Activated CD4-positive, alpha-beta T cell treated with anti-CD3 and anti-CD28 coated beads, Interleukin-2, amount 10 ng/mL, durations not matched to agents 7 days and 5 days (primary cell): ENCODE data around the gene RSRC1. TPM values are rescaled to one million over a fixed set of nuclear protein-coding genes. Genes with fewer than 3 reads are reported as not detected.
"Not testable (repeated sequence)": the region's sequence is repeated elsewhere in the genome, so short reads cannot be mapped to it uniquely, and the experiment has no call there.

Experiments
- CTCF ChIA-PET: fragments of 350-600 bp; sonication (Branson Sonifier 250); formaldehyde crosslinking; loops from one replicate; lab custom pipeline; 2021; ENCODE audit warnings: antibody characterized with exemption; lab: Charles Lee
- POLR2A ChIA-PET: fragments of 350-600 bp; sonication (Branson Sonifier 250); formaldehyde crosslinking; loops from one replicate; lab custom pipeline; 2021; ENCODE audit warnings: antibody characterized with exemption; lab: Charles Lee
- DNase-seq: peaks from one replicate; pipeline ENCODE4 v3.0.0-alpha.2; 2020
- H3K27ac Mint-ChIP-seq: one replicate; pipeline ENCODE4 v1.8.0; 2021; ENCODE audit warnings: mild to moderate bottlenecking, moderate library complexity, mixed read lengths
- H3K27me3 Mint-ChIP-seq: one replicate; pipeline ENCODE4 v1.8.0; 2021; ENCODE audit warnings: mixed read lengths
- H3K36me3 Mint-ChIP-seq: one replicate; pipeline ENCODE4 v1.8.0; 2021; ENCODE audit warnings: low read depth, mixed read lengths
- H3K4me1 Mint-ChIP-seq: one replicate; pipeline ENCODE4 v1.8.0; 2021; ENCODE audit warnings: mixed read lengths
- H3K4me3 Mint-ChIP-seq: one replicate; pipeline ENCODE4 v1.8.0; 2021; ENCODE audit warnings: mild to moderate bottlenecking, moderate library complexity, mixed read lengths
- H3K9me3 Mint-ChIP-seq: one replicate; pipeline ENCODE4 v1.8.0; 2021; ENCODE audit warnings: mixed read lengths
- total RNA-seq, 2 experiments: library from RNA; stranded (reverse); gene quantifications; one replicate each; pipeline ENCODE4 v1.2.3, GENCODE V29; 2021

Gene RSRC1
- total RNA-seq, 2 experiments from 2014 or later: 41.3 to 46.1 TPM

- POLR2A ChIA-PET: no interaction called here
- Mint-ChIP-seq H3K4me3 (no peak overlapping the region), H3K27me3 (no peaks in the 10 kb centered on the region), H3K27ac (no peak overlapping the region), H3K9me3 (no peaks in the 10 kb centered on the region), H3K36me3 (no peaks in the 10 kb centered on the region), H3K4me1 (no peaks in the 10 kb centered on the region)
- CTCF ChIA-PET: interaction anchor here (0.6 kb wide), 1 partner anchor 69 kb away, joined by 5 read pairs; no protein-coding TSS in a partner anchor
- DNase-seq: no peak
Measured at GRCh38 chr3:158333736-158334135, 223.8 kb downstream of the RSRC1 start.

GRCh38 chr3:158337110-158337509 lies 227.2 kb downstream of the RSRC1 start:
- Mint-ChIP-seq H3K4me3 (no peak overlapping the region), H3K27me3 (no peaks in the 10 kb centered on the region), H3K27ac (no peak overlapping the region), H3K4me1 (no peaks in the 10 kb centered on the region), H3K36me3 (peaks cover 3% of the 10 kb centered on the region), H3K9me3 (peaks cover 9% of the 10 kb centered on the region)
- DNase-seq: no peak
- CTCF ChIA-PET: interaction anchor here (1.0 kb wide), 1 partner anchor 35 kb away, joined by 3 read pairs; no protein-coding TSS in a partner anchor
- POLR2A ChIA-PET: no interaction called here

GRCh38 chr3:158339638-158340037 lies 229.7 kb downstream of the RSRC1 start:
- no peak for DNase-seq
- Mint-ChIP-seq H3K4me3 (no peak overlapping the region), H3K36me3 (peaks cover 3% of the 10 kb centered on the region), H3K9me3 (peaks cover 13% of the 10 kb centered on the region), H3K4me1 (no peaks in the 10 kb centered on the region), H3K27ac (no peak overlapping the region), H3K27me3 (no peaks in the 10 kb centered on the region)
- CTCF ChIA-PET: interaction anchor here (1.1 kb wide), 1 partner anchor 25 kb away, joined by 3 read pairs; no protein-coding TSS in a partner anchor
- POLR2A ChIA-PET: no interaction called here

- H3K4me3 Mint-ChIP-seq, H3K27ac Mint-ChIP-seq, H3K27me3 Mint-ChIP-seq, H3K4me1 Mint-ChIP-seq, H3K36me3 Mint-ChIP-seq, POLR2A ChIA-PET, DNase-seq, CTCF ChIA-PET: not testable (repeated sequence)
- peaks cover 14% of the 10 kb centered on the region for H3K9me3 Mint-ChIP-seq
Measured at GRCh38 chr3:158340951-158341350, 231.1 kb downstream of the RSRC1 start.

DNA sequence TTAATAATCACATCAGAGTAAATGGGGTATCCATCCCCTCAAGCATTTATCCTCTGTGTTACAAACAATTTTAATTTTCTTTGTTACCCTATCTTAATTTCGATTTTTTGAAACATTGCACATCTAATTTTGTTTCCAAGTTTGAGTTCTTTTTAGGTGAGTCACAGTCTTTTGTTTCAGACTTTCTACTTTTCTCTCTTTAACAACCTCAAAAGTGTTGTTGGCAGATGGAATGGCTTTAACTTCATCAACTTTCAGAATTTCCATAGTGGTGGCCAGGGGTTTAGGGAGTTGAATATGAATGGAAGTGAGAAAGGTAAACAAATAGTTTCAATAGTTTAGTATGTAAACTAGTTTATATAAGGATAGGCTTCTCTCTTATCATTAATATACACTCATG lies 238.1 kb downstream of the RSRC1 start:
- CTCF ChIA-PET: no interaction called here
- H3K4me1 Mint-ChIP-seq: peaks cover 1% of the 10 kb centered on the region
- POLR2A ChIA-PET: no interaction called here

GRCh38 chr3:158350971-158351370 lies 241.1 kb downstream of the RSRC1 start:
- ChIA-PET POLR2A (no interaction called here), CTCF (no interaction called here)
- Mint-ChIP-seq H3K4me3 (no peak overlapping the region), H3K27ac (no peak overlapping the region), H3K27me3 (no peaks in the 10 kb centered on the region), H3K9me3 (no peaks in the 10 kb centered on the region), H3K4me1 (peaks cover 1% of the 10 kb centered on the region), H3K36me3 (no peaks in the 10 kb centered on the region)
- DNase-seq: no peak

More for the DNA sequence above, 238.1 kb downstream of the RSRC1 start:
- H3K36me3 Mint-ChIP-seq: no peaks in the 10 kb centered on the region
- no peak overlapping the region for H3K4me3 Mint-ChIP-seq
- peaks cover 5% of the 10 kb centered on the region for H3K9me3 Mint-ChIP-seq
- DNase-seq: no peak
- H3K27me3 Mint-ChIP-seq: no peaks in the 10 kb centered on the region
- no peak overlapping the region for H3K27ac Mint-ChIP-seq

DNA sequence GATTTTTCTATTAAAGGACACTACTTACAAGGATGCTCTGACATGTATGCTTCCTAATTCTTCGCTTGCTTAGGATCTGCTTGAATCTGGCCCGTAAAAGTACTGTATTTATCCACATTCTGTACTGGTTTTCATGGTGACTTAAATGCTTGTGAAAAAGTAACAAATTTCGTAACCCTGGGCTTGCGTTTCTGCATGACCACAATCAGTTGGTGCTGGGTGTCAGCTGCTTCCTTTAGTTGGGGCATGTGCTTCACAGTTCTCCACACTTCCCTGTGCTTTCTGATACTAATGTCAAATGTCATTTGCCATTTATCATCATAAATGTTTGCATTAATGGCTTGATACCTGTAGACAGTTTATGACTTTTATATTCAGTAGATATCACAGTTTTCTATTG lies 242.7 kb downstream of the RSRC1 start:
- ChIA-PET CTCF (no interaction called here), POLR2A (no interaction called here)
- Mint-ChIP-seq H3K27ac (no peak overlapping the region), H3K27me3 (no peaks in the 10 kb centered on the region), H3K4me3 (no peak overlapping the region), H3K9me3 (no peaks in the 10 kb centered on the region), H3K4me1 (peaks cover 1% of the 10 kb centered on the region), H3K36me3 (no peaks in the 10 kb centered on the region)
- no peak for DNase-seq

DNA sequence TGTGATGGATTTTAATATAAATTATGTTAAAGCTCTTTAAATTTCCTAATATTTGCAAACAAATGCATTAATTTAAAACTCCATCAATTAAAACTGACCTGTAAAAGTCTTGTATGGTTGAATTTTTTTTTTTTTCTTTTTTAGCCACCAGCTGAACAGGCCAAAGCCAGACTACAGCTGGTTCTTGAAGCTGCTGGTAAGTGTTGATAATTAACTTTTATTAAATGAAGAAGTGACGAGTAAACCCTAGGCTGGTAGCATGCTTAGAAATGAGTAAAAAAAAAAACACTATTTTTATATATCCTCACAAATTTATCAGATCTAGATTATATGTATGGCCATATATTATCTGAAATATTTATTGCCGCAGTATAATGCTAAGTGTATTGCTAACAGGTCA lies 244.8 kb downstream of the RSRC1 start:
- ChIA-PET CTCF (interaction anchor here (0.7 kb wide), 1 partner anchor 8 kb away, joined by 3 read pairs; no protein-coding TSS in a partner anchor), POLR2A (no interaction called here)
- no peak overlapping the region for H3K27ac Mint-ChIP-seq
- peaks cover 1% of the 10 kb centered on the region for H3K4me1 Mint-ChIP-seq
- peaks cover 5% of the 10 kb centered on the region for H3K36me3 Mint-ChIP-seq
- no peak overlapping the region for H3K4me3 Mint-ChIP-seq
- no peaks in the 10 kb centered on the region for H3K27me3 Mint-ChIP-seq
- peaks cover 2% of the 10 kb centered on the region for H3K9me3 Mint-ChIP-seq
- DNase-seq: no peak

- Mint-ChIP-seq H3K4me3 (no peak overlapping the region), H3K9me3 (peaks cover 2% of the 10 kb centered on the region), H3K27me3 (no peaks in the 10 kb centered on the region), H3K27ac (no peak overlapping the region), H3K36me3 (peaks cover 5% of the 10 kb centered on the region), H3K4me1 (peaks cover 1% of the 10 kb centered on the region)
- ChIA-PET CTCF (no interaction called here), POLR2A (no interaction called here)
- no peak for DNase-seq
Measured at GRCh38 chr3:158355623-158356588, 246.0 kb downstream of the RSRC1 start.

DNA sequence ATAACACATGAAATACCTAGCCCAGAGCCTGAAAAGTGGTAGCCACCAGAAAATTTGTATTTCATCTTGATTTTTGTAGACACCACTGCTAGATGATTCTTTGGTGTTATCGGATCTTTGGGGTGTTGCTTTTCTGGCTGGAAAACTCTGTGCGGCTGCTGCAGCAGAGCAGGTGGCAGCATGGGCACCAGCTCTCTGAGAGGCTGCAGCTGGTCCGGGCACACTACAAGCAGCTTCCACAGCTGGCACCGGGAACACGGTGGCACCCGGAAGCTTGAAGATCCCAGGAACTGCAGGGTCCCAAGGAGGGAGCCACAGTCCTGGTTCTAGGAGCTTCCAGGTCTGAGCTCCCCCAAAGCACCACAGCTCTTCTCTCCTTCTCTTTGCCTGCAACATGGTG lies 249.4 kb downstream of the RSRC1 start:
- Mint-ChIP-seq H3K4me1 (no peaks in the 10 kb centered on the region), H3K36me3 (peaks cover 6% of the 10 kb centered on the region), H3K27ac (no peak overlapping the region), H3K4me3 (no peak overlapping the region), H3K27me3 (no peaks in the 10 kb centered on the region), H3K9me3 (peaks cover 4% of the 10 kb centered on the region)
- CTCF ChIA-PET: no interaction called here
- no peak for DNase-seq
- POLR2A ChIA-PET: no interaction called here

- H3K27me3 Mint-ChIP-seq: no peaks in the 10 kb centered on the region
- ChIA-PET POLR2A (no interaction called here), CTCF (no interaction called here)
- H3K36me3 Mint-ChIP-seq: peaks cover 6% of the 10 kb centered on the region
- H3K4me1 Mint-ChIP-seq: no peaks in the 10 kb centered on the region
- peaks cover 4% of the 10 kb centered on the region for H3K9me3 Mint-ChIP-seq
- no peak for DNase-seq
- H3K4me3 Mint-ChIP-seq: no peak overlapping the region
- H3K27ac Mint-ChIP-seq: no peak overlapping the region
Measured at GRCh38 chr3:158360756-158361448, 251.0 kb downstream of the RSRC1 start.

- no peaks in the 10 kb centered on the region for H3K27me3 Mint-ChIP-seq
- CTCF ChIA-PET: no interaction called here
- H3K27ac Mint-ChIP-seq: no peak overlapping the region
- no peak overlapping the region for H3K4me3 Mint-ChIP-seq
- POLR2A ChIA-PET: no interaction called here
- H3K9me3 Mint-ChIP-seq: peaks cover 7% of the 10 kb centered on the region
- DNase-seq: no peak
- H3K4me1 Mint-ChIP-seq: no peaks in the 10 kb centered on the region
- no peaks in the 10 kb centered on the region for H3K36me3 Mint-ChIP-seq
Measured at GRCh38 chr3:158368271-158368670, 258.4 kb downstream of the RSRC1 start.

GRCh38 chr3:158369279-158369678 lies 259.4 kb downstream of the RSRC1 start:
- no peak for DNase-seq
- no peaks in the 10 kb centered on the region for H3K27me3 Mint-ChIP-seq
- H3K4me3 Mint-ChIP-seq: no peak overlapping the region
- no peaks in the 10 kb centered on the region for H3K4me1 Mint-ChIP-seq
- CTCF ChIA-PET: no interaction called here
- POLR2A ChIA-PET: no interaction called here
- no peaks in the 10 kb centered on the region for H3K36me3 Mint-ChIP-seq
- no peak overlapping the region for H3K27ac Mint-ChIP-seq
- H3K9me3 Mint-ChIP-seq: peaks cover 7% of the 10 kb centered on the region
